Esophagus squamous epithelium (tissue), 5 donors: ENCODE data around the gene RAB23. TPM values are rescaled to one million over a fixed set of nuclear protein-coding genes. Genes with fewer than 3 reads are reported as not detected.
A peak's percentile ranks its signal among the peaks of the same experiment; 100 is the strongest.

Experiments
- DNase-seq: peaks from one replicate; lab custom pipeline; 2025; lab: John Stamatoyannopoulos, UW
- H3K27ac ChIP-seq, 4 donors: fragments of 200-600 bp; sonication (generic); one replicate each; pipeline ENCODE4 v1.5.1; 2016 to 2019; ENCODE audit warnings: mild to moderate bottlenecking in 1 of 4
- H3K27me3 ChIP-seq, 4 donors: fragments of 200-600 bp; sonication (generic); 1 replicate in 3 of 4; 2 replicates in 1 of 4; pipeline versions ENCODE4 v1.5.1 to v1.6.0; 2017 to 2021; ENCODE audit warnings: antibody characterized with exemption in 1 of 4
- H3K36me3 ChIP-seq, 3 donors: fragments of 200-600 bp; sonication (generic); one replicate each; pipeline ENCODE4 v1.5.1; 2016 to 2019
- H3K4me1 ChIP-seq, 3 donors: fragments of 200-600 bp; sonication (generic); one replicate each; pipeline ENCODE4 v1.5.1; 2017 to 2019
- H3K4me3 ChIP-seq, 4 donors: fragments of 200-600 bp; sonication (generic); 1 replicate in 3 of 4; 2 replicates in 1 of 4; pipeline ENCODE4 v1.5.1; 2016 to 2019; ENCODE audit warnings: mild to moderate bottlenecking in 2 of 4, moderate library complexity in 1 of 4
- H3K9me3 ChIP-seq, 3 donors: fragments of 200-600 bp; sonication (generic); one replicate each; pipeline ENCODE4 v1.5.1; 2016 to 2019
- POLR2A ChIP-seq, 4 donors: fragments of 450-650 bp; IDR thresholded peaks; one replicate each; pipeline ENCODE4 v1.6.1; 2017; ENCODE audit warnings: antibody characterized with exemption in 4 of 4, mild to moderate bottlenecking in 4 of 4, moderate library complexity in 3 of 4
- WGBS, 2 donors: methylation state at CpG; one replicate each; pipeline ENCODE4 v1.1.5; 2018; 5-methylcytosine and 5-hydroxymethylcytosine counted together
- intact Hi-C: fragments of 100-400 bp; cut with DNase I; formaldehyde crosslinking; loops from one replicate; pipeline ENCODE4 v1.15.0; 2022
- total RNA-seq, 4 donors: library from RNA; depleted of rRNA; stranded (reverse); fragments of >200 nt; gene quantifications; one replicate each; pipeline ENCODE4 v1.1.0, GENCODE V29; 2016
- TF ChIP-seq, protein P1 (sequence below), 6 experiments: fragments of 450-650 bp in 4 of 6; fragments of 200-600 bp in 2 of 6; sonication (generic) in 2 of 6; IDR thresholded peaks; one replicate each; pipeline ENCODE4 v1.5.1; 2016 to 2019; ENCODE audit warnings: antibody characterized with exemption in 6 of 6, mild to moderate bottlenecking in 4 of 6, moderate library complexity in 4 of 6
- donor health status: DM: yes; HTN: yes; CAD: no.

RAB23 gene
- total RNA-seq, 4 donors from 2014 or later: 1.5 to 17.2 (median 5.9) TPM

DNA sequence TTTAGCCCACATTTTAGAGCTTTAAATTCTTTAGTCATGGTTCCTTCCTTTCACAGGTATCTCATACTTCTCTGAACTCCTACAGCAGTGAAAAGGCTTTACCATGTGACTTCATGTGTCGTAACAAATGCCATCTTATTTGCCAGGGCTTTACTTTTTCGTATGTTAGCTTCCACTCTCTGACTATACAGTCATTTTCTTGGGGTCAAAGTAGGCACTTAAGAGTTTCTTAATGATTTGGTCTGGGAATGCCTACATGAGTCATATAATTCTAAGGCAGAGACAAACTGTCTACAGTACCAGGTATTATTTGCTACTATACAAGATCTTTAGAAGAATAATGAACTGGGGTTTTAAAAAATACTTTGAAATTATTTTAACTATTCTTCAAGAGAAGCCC lies 15.0 kb downstream of the RAB23 start:
- Histone ChIP-seq H3K27ac (no peak overlapping the region), H3K36me3 (no peaks in the 10 kb centered on the region)
- DNase-seq: no peak

DNA sequence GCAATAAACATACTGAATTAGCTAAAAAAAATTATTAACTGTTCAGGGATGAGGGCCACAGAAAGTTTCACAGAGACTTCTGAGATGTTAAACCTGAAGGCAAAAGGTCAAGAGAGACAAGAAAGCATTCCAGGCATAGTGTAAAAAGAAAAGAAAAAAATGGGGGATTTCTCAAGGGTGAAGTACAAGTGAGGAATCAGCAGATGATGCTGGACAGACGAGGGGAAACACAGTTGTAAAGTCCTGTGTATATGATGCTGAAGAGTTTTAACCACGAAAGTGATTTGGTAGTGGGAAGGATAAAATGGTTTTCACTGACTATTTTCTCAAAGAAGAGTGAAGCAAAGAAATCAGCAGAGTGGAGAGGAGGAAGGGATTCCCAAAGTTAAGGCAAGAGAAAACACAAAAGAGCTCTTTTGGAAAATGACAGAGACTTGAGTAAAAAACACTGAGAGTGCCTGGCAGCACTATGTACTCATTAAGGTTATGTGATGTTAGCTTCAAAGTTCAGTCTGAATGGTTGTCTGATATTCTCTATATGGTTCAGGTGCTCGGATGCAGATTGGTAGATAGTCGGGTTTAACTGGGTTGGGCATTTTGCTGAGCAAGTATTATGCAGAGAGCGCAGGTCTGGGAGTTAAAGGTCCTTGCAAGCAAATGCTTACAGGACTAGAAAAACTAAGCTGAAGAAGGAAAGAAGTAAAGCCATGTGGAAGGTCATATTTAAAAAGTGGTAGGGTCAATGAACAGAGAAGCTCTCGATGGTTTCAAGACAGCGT lies 16.4 kb downstream of the RAB23 start:
- H3K4me1 ChIP-seq: no peaks in the 10 kb centered on the region
- intact Hi-C loops: no loop called here
- H3K9me3 ChIP-seq: no peaks in the 10 kb centered on the region
- TF ChIP-seq, protein P1, sequence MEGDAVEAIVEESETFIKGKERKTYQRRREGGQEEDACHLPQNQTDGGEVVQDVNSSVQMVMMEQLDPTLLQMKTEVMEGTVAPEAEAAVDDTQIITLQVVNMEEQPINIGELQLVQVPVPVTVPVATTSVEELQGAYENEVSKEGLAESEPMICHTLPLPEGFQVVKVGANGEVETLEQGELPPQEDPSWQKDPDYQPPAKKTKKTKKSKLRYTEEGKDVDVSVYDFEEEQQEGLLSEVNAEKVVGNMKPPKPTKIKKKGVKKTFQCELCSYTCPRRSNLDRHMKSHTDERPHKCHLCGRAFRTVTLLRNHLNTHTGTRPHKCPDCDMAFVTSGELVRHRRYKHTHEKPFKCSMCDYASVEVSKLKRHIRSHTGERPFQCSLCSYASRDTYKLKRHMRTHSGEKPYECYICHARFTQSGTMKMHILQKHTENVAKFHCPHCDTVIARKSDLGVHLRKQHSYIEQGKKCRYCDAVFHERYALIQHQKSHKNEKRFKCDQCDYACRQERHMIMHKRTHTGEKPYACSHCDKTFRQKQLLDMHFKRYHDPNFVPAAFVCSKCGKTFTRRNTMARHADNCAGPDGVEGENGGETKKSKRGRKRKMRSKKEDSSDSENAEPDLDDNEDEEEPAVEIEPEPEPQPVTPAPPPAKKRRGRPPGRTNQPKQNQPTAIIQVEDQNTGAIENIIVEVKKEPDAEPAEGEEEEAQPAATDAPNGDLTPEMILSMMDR (IDR thresholded peaks at IDR 0.05): no peak
- no peak for TF ChIP-seq POLR2A (IDR thresholded peaks at IDR 0.05)
- H3K27ac ChIP-seq: no peak overlapping the region
- DNase-seq: no peak
- H3K27me3 ChIP-seq: no peaks in the 10 kb centered on the region
- no peaks in the 10 kb centered on the region for H3K36me3 ChIP-seq
- no peak overlapping the region for H3K4me3 ChIP-seq
- 77 to 88% methylated on average over 7 of the region's 7 CpGs for whole genome bisulfite sequencing, 2 donors

More for the DNA sequence above, 15.0 kb downstream of the RAB23 start:
- 62 to 75% methylated on average over 2 of the region's 2 CpGs for WGBS, 2 donors
- Histone ChIP-seq H3K4me1 (no peaks in the 10 kb centered on the region), H3K4me3 (no peak overlapping the region), H3K27me3 (no peaks in the 10 kb centered on the region), H3K9me3 (no peaks in the 10 kb centered on the region)
- TF ChIP-seq POLR2A (IDR thresholded peaks at IDR 0.05): no peak
- TF ChIP-seq, protein P1 (IDR thresholded peaks at IDR 0.05): no peak
- intact Hi-C loops: no loop called here

DNA sequence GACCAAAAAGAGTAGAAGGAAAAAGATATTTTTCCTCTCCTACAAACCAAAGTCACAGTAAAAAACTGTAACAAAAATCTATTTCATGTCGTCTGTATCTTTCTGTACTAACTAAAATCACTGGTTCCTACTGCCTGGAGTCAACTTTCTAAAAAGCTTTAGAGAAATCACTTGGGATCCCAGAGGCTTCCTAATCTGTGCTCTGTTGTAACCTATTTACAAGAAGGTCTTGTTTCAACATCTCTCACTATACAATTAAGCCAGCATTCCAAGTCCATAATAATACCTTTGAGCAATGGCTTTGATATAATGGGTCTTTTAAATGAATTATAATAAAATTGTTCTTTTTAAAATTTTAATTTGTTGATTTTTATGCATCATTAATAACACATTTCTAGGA lies 20.4 kb downstream of the RAB23 start:
- intact Hi-C loops: no loop called here
- Histone ChIP-seq H3K36me3 (no peaks in the 10 kb centered on the region), H3K4me1 (peaks cover 0 to 9% (median 0%) of the 10 kb centered on the region in 3 donors), H3K9me3 (no peaks in the 10 kb centered on the region), H3K27me3 (no peaks in the 10 kb centered on the region), H3K4me3 (no peak overlapping the region), H3K27ac (no peak overlapping the region)
- DNase-seq: no peak
- TF ChIP-seq, protein P1 (IDR thresholded peaks at IDR 0.05): no peak
- TF ChIP-seq POLR2A (IDR thresholded peaks at IDR 0.05): no peak
- WGBS, 2 donors: 79 to 92% methylated on average over 1 of the region's 1 CpG

DNA sequence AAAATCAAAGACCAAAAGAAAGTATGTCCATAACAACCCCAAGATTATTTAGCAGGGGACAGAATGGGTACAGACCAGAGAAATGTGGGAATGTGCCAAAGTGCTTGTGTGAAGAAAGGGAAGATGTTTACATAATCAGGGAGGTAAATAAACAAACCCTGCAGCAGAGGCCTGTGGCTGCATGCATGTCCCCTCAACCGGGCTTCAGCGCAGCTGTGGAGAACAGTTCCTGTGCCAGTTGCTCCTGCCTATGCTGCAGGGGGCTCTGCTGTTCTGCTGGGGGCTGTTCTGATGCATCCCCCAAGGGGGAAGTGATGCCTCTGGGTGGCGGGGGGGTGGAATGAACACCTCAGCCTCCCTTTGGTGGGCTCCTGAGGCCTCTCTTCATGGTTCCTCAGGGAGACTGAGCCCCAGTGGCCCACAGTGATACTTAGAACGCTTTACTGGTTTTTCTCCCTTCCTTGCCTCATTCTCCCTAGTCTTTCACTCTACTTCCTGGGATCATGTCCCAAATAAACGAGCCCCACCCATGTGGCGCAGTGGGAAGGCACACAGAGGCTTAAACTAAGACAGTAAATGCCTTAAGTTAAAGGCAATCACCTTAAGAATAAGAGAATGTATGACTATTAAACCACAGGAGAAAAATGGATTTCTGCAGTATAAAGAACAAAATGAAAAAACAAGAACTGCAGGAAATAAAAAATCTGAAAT lies 23.0 kb downstream of the RAB23 start:
- Histone ChIP-seq H3K27ac (peak overlapping the region in 1 of 4 donors; percentile 46), H3K4me3 (no peak overlapping the region), H3K4me1 (peaks cover 0 to 9% (median 0%) of the 10 kb centered on the region in 3 donors), H3K36me3 (no peaks in the 10 kb centered on the region), H3K27me3 (no peaks in the 10 kb centered on the region), H3K9me3 (no peaks in the 10 kb centered on the region)
- DNase-seq: no peak
- intact Hi-C loops: no loop called here
- no peak for TF ChIP-seq POLR2A (IDR thresholded peaks at IDR 0.05)
- TF ChIP-seq, protein P1 (IDR thresholded peaks at IDR 0.05): no peak
- 61 to 62% methylated on average over 3 to 6 of the region's 6 CpGs for WGBS, 2 donors

DNA sequence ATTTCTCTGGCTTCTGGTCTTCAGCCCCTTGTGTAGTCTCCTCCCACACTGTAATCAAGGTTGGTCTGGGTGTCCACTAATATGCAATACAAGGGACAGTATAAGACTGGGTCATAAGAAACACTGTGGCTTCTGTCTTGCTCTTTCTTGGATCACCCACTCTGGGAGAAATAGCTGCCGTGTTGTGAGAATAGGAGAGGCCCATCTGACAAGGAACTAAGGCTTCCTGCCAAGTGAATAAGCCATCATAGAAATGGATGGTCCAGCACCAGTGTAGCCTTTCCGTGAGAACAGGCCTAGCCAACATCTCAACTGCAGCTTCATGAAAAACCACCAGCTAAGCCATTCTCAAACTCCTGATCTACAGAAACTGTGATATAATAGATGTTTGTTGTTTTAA lies 26.6 kb downstream of the RAB23 start:
- H3K27me3 ChIP-seq: no peaks in the 10 kb centered on the region
- no peak overlapping the region for H3K27ac ChIP-seq
- H3K9me3 ChIP-seq: no peaks in the 10 kb centered on the region
- DNase-seq: no peak
- 63 to 67% methylated on average over 1 to 2 of the region's 2 CpGs for WGBS, 2 donors
- H3K36me3 ChIP-seq: peaks cover 0 to 9% (median 0%) of the 10 kb centered on the region in 3 donors
- H3K4me3 ChIP-seq: no peak overlapping the region
- intact Hi-C loops: no loop called here
- TF ChIP-seq, protein P1 (IDR thresholded peaks at IDR 0.05): no peak
- no peak for TF ChIP-seq POLR2A (IDR thresholded peaks at IDR 0.05)
- H3K4me1 ChIP-seq: peaks cover 0 to 9% (median 0%) of the 10 kb centered on the region in 3 donors
